ENCODE results near the gene IL18R1.

IL18R1 gene

GRCh38 chr2:102432386-102432785 is 76.8 kb downstream of the IL18R1 start:
- DNase-seq = no peak

- no peak for DNase-seq
Observed at GRCh38 chr2:102433973-102434654, 78.5 kb downstream of the IL18R1 start.

GRCh38 chr2:102434655-102435381 is 79.2 kb downstream of the IL18R1 start:
- DNase-seq = no peak

- no peak for DNase-seq
Observed at GRCh38 chr2:102435741-102436140, 80.1 kb downstream of the IL18R1 start.

GRCh38 chr2:102436323-102436722 is 80.7 kb downstream of the IL18R1 start:
- no peak for DNase-seq

- no peak for DNase-seq
Observed at GRCh38 chr2:102437122-102437521, 81.5 kb downstream of the IL18R1 start.

- no peak for DNase-seq
Observed at GRCh38 chr2:102438111-102438510, 82.5 kb downstream of the IL18R1 start.

- no peak for DNase-seq
Observed at GRCh38 chr2:102438578-102438977, 83.0 kb downstream of the IL18R1 start.

GRCh38 chr2:102439065-102439695 is 83.6 kb downstream of the IL18R1 start:
- DNase-seq = no peak

- DNase-seq = peak in 9 of 58 donors; percentile 1 to 19 (median 5)
Observed at GRCh38 chr2:102442967-102443828, 87.6 kb downstream of the IL18R1 start.

GRCh38 chr2:102444233-102444632 is 88.6 kb downstream of the IL18R1 start:
- no peak for DNase-seq

- DNase-seq = no peak
Observed at GRCh38 chr2:102446936-102447335, 91.3 kb downstream of the IL18R1 start.
